Body of pancreas (tissue), 4 donors: ENCODE results near the gene EFCAB7.

ENCODE experiments used
- CTCF ChIP-seq, 7 experiments: fragments of 450-650 bp in 4 of 7; fragments of 200-600 bp in 3 of 7; sonication (generic) in 3 of 7; IDR thresholded peaks; one replicate each; pipeline ENCODE4 v1.5.1; 2016 to 2019; ENCODE audit warnings: antibody characterized with exemption in 7 of 7
- POLR2A ChIP-seq, 3 donors: fragments of 450-650 bp; IDR thresholded peaks; one replicate each; pipeline ENCODE4 v1.6.1; 2016; ENCODE audit warnings: antibody characterized with exemption in 3 of 3, mild to moderate bottlenecking in 2 of 3

- TF ChIP-seq CTCF (IDR thresholded peaks at IDR 0.05) (no peak), POLR2A (IDR thresholded peaks at IDR 0.05) (no peak)
Observed at GRCh38 chr1:63592536-63593302, 69.4 kb downstream of the EFCAB7 start.
